B cell (primary cell): Measurements from ENCODE around the gene NATD1. TPM values are rescaled to one million over a fixed set of nuclear protein-coding genes. Genes with fewer than 3 reads are reported as not detected.

ENCODE experiments used
- ATAC-seq: fragments of 200-7000 bp; cut with Tn5 transposase; one replicate; pipeline ENCODE4 v1.10.0; 2021; ENCODE audit warnings: low read depth, mild to moderate bottlenecking, moderate number of reproducible peaks, moderate library complexity
- CTCF ChIA-PET: fragments of 350-600 bp; sonication (Branson Sonifier 250); formaldehyde crosslinking; loops from one replicate; lab custom pipeline; 2021; ENCODE audit warnings: antibody characterized with exemption, inconsistent platforms; lab: Charles Lee
- POLR2A ChIA-PET: fragments of 350-600 bp; sonication (Branson Sonifier 250); formaldehyde crosslinking; loops from one replicate; lab custom pipeline; 2021; ENCODE audit warnings: antibody characterized with exemption; lab: Charles Lee
- DNase-seq: peaks from one replicate; pipeline ENCODE4 v3.0.0; 2013
- H2AFZ ChIP-seq: 2 replicates; pipeline ENCODE4 v1.6.1; 2012; ENCODE audit warnings: mild to moderate bottlenecking, low read depth, low read length; ENCODE audit not compliant: insufficient read depth, poor library complexity, severe bottlenecking
- H3K27ac ChIP-seq, 2 donors: 1 replicate in 1 of 2; 2 replicates in 1 of 2; pipeline ENCODE4 v1.5.1; 2012 to 2013; ENCODE audit warnings: low read length in 2 of 2, mild to moderate bottlenecking in 2 of 2, moderate library complexity in 1 of 2
- H3K27me3 ChIP-seq, 4 experiments: fragments of 200-600 bp in 1 of 4; sonication (generic) in 1 of 4; replicated peaks in 1 of 4; 1 replicate in 2 of 4; 2 replicates in 2 of 4; pipeline versions ENCODE4 v1.6.1 to v1.7.0; 2013 to 2016; ENCODE audit warnings: low read length in 3 of 4, mild to moderate bottlenecking in 2 of 4, mixed read lengths in 1 of 4, moderate library complexity in 1 of 4; ENCODE audit not compliant: insufficient read depth in 4 of 4, control insufficient read depth in 3 of 4; ENCODE audit errors: control extremely low read depth in 1 of 4
- H3K36me3 ChIP-seq, 2 experiments: replicated peaks in 1 of 2; 1 replicate in 1 of 2; 2 replicates in 1 of 2; pipeline versions ENCODE4 v1.6.1 to v1.7.1; 2013; ENCODE audit warnings: low read length in 1 of 2; ENCODE audit not compliant: insufficient read depth in 2 of 2, control insufficient read depth in 1 of 2; ENCODE audit errors: control extremely low read depth in 1 of 2, extremely low read depth in 1 of 2
- H3K4me1 ChIP-seq, 2 donors: fragments of 200-600 bp in 1 of 2; sonication (generic) in 1 of 2; 1 replicate in 1 of 2; 2 replicates in 1 of 2; pipeline versions ENCODE4 v1.5.1 to v1.6.1; 2013 to 2017; ENCODE audit warnings: low read length in 2 of 2; ENCODE audit not compliant: control insufficient read depth in 2 of 2, insufficient read depth in 2 of 2
- H3K4me2 ChIP-seq: replicated peaks from 2 replicates; pipeline ENCODE3; 2012; ENCODE audit warnings: mild to moderate bottlenecking, low read depth, low read length; ENCODE audit not compliant: poor library complexity, severe bottlenecking
- H3K4me3 ChIP-seq, 5 experiments: fragments of 200-600 bp in 1 of 5; sonication (generic) in 1 of 5; 1 replicate in 3 of 5; 2 replicates in 2 of 5; pipeline versions ENCODE4 v1.5.1 to v1.7.0; 2011 to 2016; ENCODE audit warnings: low read length in 4 of 5, mild to moderate bottlenecking in 4 of 5, low read depth in 2 of 5, control low read depth in 1 of 5, moderate library complexity in 1 of 5; ENCODE audit not compliant: insufficient read depth in 1 of 5; ENCODE audit errors: control extremely low read depth in 1 of 5, extremely low read depth in 1 of 5
- H3K79me2 ChIP-seq: fragments of 200-600 bp; sonication (generic); one replicate; pipeline ENCODE4 v1.6.0; 2016; ENCODE audit warnings: low read length; ENCODE audit not compliant: control insufficient read depth, insufficient read depth
- H3K9ac ChIP-seq: fragments of 200-600 bp; sonication (generic); 2 replicates; pipeline ENCODE4 v1.6.1; 2017; ENCODE audit warnings: mild to moderate bottlenecking, low read length, moderate library complexity
- H3K9me3 ChIP-seq, 3 donors: one replicate each; pipeline versions ENCODE4 v1.6.1 to v1.7.1; 2013; ENCODE audit warnings: low read length in 2 of 3; ENCODE audit not compliant: control insufficient read depth in 2 of 3, insufficient read depth in 1 of 3; ENCODE audit errors: control extremely low read depth in 1 of 3
- H4K20me1 ChIP-seq: 2 replicates; pipeline ENCODE4 v1.6.0; 2012; ENCODE audit warnings: mild to moderate bottlenecking, low read length; ENCODE audit not compliant: insufficient read depth, control insufficient read depth, poor library complexity, severe bottlenecking
- H3K27ac Mint-ChIP-seq: one replicate; pipeline ENCODE4 v1.8.0; 2021; ENCODE audit warnings: mixed read lengths
- H3K27me3 Mint-ChIP-seq: one replicate; pipeline ENCODE4 v1.8.0; 2021; ENCODE audit warnings: mixed read lengths
- H3K4me1 Mint-ChIP-seq: one replicate; pipeline ENCODE4 v1.8.0; 2021; ENCODE audit warnings: mixed read lengths
- H3K4me3 Mint-ChIP-seq: one replicate; pipeline ENCODE4 v1.8.0; 2021; ENCODE audit warnings: mixed read lengths
- H3K9me3 Mint-ChIP-seq: one replicate; pipeline ENCODE4 v1.8.0; 2022; ENCODE audit warnings: mixed read lengths; ENCODE audit not compliant: insufficient read depth
- EZH2 ChIP-seq: IDR thresholded peaks from 2 replicates; pipeline ENCODE4 v1.6.1; 2012; ENCODE audit warnings: borderline replicate concordance, low read depth, mild to moderate bottlenecking, moderate library complexity, low read length; ENCODE audit not compliant: insufficient read depth, poor library complexity, severe bottlenecking
- WGBS: methylation state at CpG from one replicate; pipeline ENCODE4 v1.1.5; 2013; ENCODE audit warnings: missing lambda C conversion rate; ENCODE audit not compliant: insufficient coverage; 5-methylcytosine and 5-hydroxymethylcytosine counted together
- intact Hi-C: fragments of 100-400 bp; cut with micrococcal nuclease; formaldehyde crosslinking; loops from one replicate; pipeline ENCODE4 v1.10.0; 2022
- polyA plus RNA-seq: library from polyadenylated mRNA; depleted of rRNA; stranded (reverse); fragments of >200 nt; gene quantifications from 2 replicates; pipeline ENCODE4 v1.2.3, GENCODE V29; 2012
- total RNA-seq, 2 donors: library from RNA; stranded (reverse); fragments of 120-200 nt in 1 of 2; gene quantifications; 1 replicate in 1 of 2; 2 replicates in 1 of 2; pipeline versions ENCODE4 v1.2.3 to v1.2.4, GENCODE V29; 2013 to 2022
- TF ChIP-seq, protein P1 (sequence below): fragments of 200-600 bp; IDR thresholded peaks from one replicate; pipeline ENCODE4 v1.8.0; 2022; ENCODE audit warnings: antibody characterized with exemption, mild to moderate bottlenecking

The NATD1 gene
- total and polyA plus RNA-seq, 2 donors (not counting 1 experiment from before 2014, with no cell fraction given), result 2.0 to 6.7 TPM

DNA sequence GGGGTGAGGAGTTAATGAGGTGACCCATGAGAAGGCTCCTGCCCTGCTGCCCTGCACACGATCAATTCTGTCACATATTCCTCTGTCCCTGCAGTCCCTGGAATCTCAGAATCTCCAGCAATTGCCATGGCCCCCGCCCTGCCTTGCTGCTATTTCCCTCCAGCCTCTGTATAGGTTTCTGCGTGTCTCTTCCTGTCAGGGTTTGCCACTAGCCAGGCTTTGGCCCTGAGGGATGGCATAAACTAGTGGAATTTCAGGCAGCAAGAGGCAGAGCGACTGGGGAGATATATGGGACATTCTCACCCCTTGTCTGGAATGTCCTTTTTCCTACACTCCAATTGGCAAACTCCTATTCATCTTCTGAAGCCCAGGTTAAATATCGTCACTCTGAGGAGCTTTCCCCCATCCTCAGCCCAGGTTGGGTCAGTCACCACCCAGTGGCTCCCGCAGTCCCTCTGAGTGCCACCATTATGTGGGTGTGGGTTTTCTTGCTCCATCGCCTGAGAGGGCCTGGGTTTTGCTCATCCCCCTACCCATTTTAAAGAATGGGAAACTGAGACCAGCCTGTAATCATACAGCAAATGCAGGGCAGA lies 15.5 kb upstream of the NATD1 start:
- no peaks in the 10 kb centered on the region for H3K27me3 ChIP-seq
- TF ChIP-seq, protein P1, sequence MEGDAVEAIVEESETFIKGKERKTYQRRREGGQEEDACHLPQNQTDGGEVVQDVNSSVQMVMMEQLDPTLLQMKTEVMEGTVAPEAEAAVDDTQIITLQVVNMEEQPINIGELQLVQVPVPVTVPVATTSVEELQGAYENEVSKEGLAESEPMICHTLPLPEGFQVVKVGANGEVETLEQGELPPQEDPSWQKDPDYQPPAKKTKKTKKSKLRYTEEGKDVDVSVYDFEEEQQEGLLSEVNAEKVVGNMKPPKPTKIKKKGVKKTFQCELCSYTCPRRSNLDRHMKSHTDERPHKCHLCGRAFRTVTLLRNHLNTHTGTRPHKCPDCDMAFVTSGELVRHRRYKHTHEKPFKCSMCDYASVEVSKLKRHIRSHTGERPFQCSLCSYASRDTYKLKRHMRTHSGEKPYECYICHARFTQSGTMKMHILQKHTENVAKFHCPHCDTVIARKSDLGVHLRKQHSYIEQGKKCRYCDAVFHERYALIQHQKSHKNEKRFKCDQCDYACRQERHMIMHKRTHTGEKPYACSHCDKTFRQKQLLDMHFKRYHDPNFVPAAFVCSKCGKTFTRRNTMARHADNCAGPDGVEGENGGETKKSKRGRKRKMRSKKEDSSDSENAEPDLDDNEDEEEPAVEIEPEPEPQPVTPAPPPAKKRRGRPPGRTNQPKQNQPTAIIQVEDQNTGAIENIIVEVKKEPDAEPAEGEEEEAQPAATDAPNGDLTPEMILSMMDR, result no peak
- no peak for TF ChIP-seq EZH2
- CTCF ChIA-PET, result interaction anchor here (1.7 to 1.8 kb wide), 2 partner anchors 8 to 245 kb away, joined by 4 to 7 read pairs; no protein-coding TSS in a partner anchor
- peak overlapping the region; percentile 49 for H3K4me2 ChIP-seq
- H3K27ac ChIP-seq, result peak overlapping the region; percentile 60 to 65
- H3K9ac ChIP-seq, result peak overlapping the region; percentile 29
- intact Hi-C loops, result no loop called here
- DNase-seq (no peak), ATAC-seq (no peak)
- no peaks in the 10 kb centered on the region for H3K79me2 ChIP-seq
- H3K4me3 ChIP-seq, result no peak overlapping the region
- H3K4me1 ChIP-seq, result peaks cover 12 to 20% of the 10 kb centered on the region in 2 donors
- Mint-ChIP-seq H3K9me3 (no peaks in the 10 kb centered on the region), H3K4me3 (peak overlapping the region; percentile 26), H3K27me3 (peaks cover 3% of the 10 kb centered on the region), H3K4me1 (peaks cover 22% of the 10 kb centered on the region), H3K27ac (peak overlapping the region; percentile 79)
- peak overlapping the region; percentile 54 for H2AFZ ChIP-seq
- no peaks in the 10 kb centered on the region for H3K9me3 ChIP-seq
- WGBS, result 80% methylated on average over 2 of the region's 7 CpGs
- no peaks in the 10 kb centered on the region for H4K20me1 ChIP-seq
- POLR2A ChIA-PET, result interaction anchor here (0.8 to 1.3 kb wide), 2 partner anchors 8 to 19 kb away, joined by 4 to 7 read pairs; no protein-coding TSS in a partner anchor
- H3K36me3 ChIP-seq, result no peaks in the 10 kb centered on the region

DNA sequence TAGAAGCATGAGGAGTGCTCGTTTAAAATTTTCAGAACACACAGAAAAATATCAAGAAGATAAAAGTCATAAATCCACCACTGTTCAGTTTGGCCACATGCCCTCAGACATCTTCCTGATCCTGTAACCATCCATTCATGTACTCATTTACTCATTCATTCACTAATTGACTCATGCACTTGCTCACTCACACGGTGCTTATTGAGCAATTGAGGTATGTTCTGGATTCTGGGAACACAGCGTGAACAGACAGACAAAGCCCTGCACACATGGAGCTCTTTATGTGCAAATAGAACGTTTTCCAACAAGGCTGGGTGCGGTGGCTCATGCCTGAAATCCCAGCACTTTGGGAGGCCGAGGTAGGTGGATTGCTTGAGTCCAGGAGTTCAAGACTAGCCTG lies 10.2 kb upstream of the NATD1 start:
- Histone ChIP-seq H3K4me3 (no peak overlapping the region), H4K20me1 (no peaks in the 10 kb centered on the region), H3K9me3 (no peaks in the 10 kb centered on the region), H3K27me3 (no peaks in the 10 kb centered on the region), H3K4me1 (peaks cover 8 to 13% of the 10 kb centered on the region in 2 donors), H2AFZ (no peak overlapping the region), H3K27ac (no peak overlapping the region), H3K4me2 (no peak overlapping the region), H3K79me2 (no peaks in the 10 kb centered on the region), H3K36me3 (no peaks in the 10 kb centered on the region), H3K9ac (no peak overlapping the region)
- intact Hi-C loops, result no loop called here
- ChIA-PET CTCF (interaction anchor here (0.9 to 1.8 kb wide), 2 partner anchors 16 to 250 kb away, joined by 3 to 4 read pairs; no protein-coding TSS in a partner anchor), POLR2A (no interaction called here)
- TF ChIP-seq, protein P1, result no peak
- TF ChIP-seq EZH2, result no peak
- no peak for DNase-seq
- Mint-ChIP-seq H3K27ac (no peak overlapping the region), H3K27me3 (peaks cover 6% of the 10 kb centered on the region), H3K4me3 (no peak overlapping the region), H3K9me3 (no peaks in the 10 kb centered on the region), H3K4me1 (peaks cover 10% of the 10 kb centered on the region)
- ATAC-seq, result no peak
- 94% methylated on average over 6 of the region's 6 CpGs for WGBS
